HPDE6-E6E7 (cell line): ENCODE data around the gene DENND1B.
"Not testable (repeated sequence)": the region's sequence is repeated elsewhere in the genome, so short reads cannot be mapped to it uniquely, and the experiment has no call there.

Source experiments
- DNase-seq: peaks from one replicate; pipeline ENCODE4 v3.0.0; 2011; ENCODE audit warnings: missing footprints; ENCODE audit errors: extremely low spot score

Gene DENND1B

DNA sequence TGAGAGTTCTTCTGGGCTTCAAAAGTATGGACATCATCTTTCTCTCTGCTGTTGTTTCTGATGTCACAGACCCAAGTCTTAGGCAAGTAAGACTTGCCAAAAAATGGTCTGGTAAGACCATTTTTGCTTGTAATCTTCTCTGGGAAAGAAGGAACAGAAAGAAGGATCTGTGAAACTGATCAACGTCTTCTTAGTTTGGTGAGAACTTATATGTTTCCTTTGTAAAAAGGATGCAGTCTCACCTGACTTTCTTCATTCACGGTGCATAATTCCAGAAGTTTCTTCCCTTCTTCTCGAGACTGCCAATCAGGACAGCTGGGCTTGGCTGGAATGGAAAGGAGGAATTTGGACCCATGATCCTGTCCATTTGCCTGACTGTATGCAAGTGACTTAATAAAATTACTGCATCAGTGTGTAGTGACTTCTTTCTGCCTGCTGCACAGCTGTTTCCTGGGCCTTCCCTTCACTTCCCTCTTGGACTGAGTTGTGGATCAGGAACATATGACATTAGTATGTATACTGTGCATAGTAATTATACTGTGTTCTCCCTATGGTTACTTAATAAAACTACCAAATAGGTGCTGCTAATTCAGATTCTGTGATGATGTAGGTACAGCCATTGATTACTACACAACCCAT, 7.6 kb upstream of the DENND1B start:
- DNase-seq: no peak

DNA sequence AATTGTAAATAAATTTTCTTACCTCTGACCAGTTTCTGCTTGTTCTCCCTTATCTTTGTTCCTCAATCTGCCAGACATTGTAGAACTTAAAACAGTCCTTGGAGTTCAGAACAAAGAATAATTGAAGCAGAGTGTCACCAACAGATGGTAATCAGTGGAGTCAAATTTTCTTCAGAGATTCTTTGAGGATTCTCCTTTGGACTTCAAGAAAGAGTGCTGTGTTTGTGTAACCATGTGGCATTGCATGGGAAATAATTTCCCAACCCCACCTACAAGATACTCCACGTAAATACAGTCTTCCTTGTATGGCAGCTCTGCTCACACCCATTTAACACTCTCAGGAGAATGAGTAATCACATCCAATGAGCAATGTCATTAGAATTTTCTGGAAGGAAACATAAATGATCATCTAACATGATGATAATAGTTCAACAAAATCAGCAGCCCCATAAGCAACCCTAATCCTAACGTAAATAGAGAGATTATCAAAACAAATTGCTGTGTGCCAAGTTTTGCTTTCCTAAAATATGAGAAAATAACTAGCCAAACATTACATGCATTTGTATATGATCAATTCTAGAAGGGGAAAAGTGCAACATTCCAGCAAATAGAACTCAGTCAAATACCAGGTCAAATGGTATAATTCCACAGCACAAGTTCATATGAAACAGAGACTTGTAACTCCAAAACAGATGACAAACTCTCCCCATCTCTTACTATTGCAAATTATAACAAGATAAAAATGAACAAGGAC, 6.9 kb upstream of the DENND1B start:
- DNase-seq: peak; percentile 39

DNA sequence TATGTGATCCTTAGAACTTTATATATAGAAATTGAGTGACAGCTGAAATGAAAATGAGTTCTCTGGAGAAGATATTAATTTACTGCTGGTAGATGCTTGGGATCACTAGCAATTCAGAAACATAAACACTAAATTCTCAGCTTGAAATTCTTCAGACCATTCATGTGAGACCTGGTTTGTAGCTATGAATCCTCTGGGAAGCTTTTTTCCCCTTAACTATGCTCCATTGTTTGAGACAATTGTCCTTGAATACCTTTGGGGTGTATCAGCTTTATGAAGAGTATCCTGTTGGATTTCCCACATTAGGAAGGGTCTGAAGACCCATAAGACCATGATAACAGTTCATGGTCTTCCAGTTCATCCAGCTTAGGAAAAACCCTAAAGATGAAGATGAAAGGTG, 4.6 kb upstream of the DENND1B start:
- no peak for DNase-seq

DNA sequence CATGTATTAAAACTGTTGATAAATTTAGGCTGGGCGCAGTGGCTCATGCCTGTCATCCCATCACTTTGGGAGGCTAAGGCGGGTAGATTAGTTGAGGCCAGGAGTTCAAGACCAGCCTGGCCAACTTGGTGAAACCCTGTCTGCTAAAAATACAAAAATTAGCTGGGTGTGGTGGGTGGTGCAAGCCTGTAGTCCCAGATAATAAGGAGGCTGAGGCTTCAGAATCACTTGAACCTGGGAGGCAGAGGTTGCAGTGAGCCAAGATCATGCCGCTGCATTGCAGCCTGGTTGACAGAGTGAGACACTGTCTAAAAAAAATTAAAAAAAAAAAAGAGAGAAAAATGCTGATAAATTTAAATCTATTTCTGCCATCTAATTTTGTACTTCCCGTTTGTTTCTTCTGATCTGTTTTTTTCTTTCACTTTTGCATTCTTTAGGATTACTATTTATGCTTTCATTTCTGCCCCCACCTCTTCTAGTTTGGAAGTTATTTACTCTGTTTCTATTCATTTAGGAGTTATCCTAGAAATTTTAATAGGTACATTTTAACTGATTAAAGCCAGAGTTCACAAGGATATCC, 3.2 kb upstream of the DENND1B start:
- DNase-seq: no peak

DNA sequence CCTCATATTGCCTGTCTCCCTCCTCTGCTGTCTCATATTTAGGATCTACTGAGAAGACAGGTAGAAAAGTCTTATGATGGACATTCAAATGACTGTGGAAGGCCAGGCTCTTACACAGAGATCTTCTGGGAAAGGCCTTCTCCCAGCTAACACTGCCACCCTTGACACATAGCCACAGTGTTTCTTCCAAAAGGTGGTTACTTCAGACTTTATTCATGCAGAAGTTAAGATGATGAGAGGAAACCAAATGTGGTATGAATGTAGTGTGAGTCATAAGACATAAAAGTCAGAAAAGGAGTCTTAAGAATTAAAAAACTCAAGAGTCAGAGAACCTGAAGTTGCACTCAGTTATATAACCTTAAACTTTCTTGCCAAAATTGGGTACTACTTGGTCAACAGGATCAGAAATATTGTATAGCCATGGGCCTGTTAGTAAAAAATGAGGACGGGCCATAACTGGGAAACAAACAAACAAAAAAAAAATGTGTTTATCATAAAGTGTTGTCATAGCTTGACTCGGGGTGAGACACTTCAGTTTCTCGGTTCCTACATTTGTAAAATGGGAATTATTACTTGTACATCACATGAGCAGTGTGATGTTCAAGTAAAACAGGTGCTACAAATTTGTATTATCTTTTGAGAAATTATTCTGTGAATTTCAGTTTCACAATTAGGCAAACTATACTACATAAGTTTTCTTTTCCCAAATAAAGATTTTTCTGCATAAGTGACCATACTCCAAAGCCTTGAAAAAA, 1.2 kb upstream of the DENND1B start:
- DNase-seq: peak; percentile 6

DNA sequence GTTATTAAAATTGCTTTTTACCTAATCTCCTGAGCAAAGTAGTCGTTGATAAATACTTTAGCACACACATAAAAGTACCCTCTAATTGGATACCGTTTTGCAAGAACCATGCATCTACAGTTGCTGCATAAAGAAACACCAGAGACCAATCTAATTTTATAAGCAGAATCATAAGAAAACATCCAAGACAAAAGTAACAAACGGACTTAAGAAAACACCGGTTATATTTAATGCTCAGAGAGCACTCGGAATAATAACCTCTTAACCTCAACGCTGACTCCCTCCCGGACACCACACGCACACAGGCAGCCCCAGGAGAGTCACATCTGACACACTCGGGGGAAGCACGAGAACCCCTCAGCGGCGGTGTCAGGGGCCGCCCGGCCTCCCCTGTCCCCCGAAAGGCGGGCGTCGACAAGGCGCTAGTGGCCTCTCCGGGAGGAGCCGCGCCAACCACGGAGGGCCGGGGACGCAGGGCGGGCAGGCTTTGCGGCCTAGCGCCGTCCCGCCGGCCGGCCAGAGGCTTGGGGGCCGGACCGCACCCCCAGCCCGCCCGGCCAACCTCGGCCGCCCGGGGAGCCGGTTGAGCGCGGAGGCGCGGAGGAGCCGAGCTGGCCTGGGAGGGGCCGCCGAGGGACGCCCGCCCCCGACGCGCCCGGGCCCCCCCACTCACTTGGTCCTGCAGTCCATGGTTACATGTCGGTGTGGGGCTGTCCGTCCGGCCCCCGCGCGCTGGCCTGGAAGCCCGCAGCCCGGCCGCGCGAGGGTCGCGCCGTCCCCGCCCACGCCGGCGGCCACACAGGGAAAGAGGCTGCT, 606 bp downstream of the DENND1B start:
- DNase-seq: peak; percentile 11

DNA sequence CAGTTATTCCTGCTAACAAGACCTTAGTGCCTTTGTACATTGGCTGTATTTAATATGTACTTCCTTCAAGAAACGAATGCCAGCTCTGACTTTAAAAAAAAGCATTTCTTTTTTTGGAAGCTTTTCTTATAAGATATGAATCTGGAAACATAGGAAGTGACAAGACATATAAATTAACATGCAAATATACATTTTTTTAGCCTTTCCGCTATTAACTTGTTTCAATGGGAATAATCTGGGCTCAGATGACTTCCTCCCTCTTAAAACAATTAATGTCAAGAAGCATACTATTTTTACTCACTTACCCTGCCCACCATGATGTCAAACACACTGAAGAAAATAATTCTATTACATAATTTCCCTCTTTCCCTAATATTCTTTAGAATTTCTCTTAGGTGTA, 1.4 kb downstream of the DENND1B start:
- no peak for DNase-seq

DNA sequence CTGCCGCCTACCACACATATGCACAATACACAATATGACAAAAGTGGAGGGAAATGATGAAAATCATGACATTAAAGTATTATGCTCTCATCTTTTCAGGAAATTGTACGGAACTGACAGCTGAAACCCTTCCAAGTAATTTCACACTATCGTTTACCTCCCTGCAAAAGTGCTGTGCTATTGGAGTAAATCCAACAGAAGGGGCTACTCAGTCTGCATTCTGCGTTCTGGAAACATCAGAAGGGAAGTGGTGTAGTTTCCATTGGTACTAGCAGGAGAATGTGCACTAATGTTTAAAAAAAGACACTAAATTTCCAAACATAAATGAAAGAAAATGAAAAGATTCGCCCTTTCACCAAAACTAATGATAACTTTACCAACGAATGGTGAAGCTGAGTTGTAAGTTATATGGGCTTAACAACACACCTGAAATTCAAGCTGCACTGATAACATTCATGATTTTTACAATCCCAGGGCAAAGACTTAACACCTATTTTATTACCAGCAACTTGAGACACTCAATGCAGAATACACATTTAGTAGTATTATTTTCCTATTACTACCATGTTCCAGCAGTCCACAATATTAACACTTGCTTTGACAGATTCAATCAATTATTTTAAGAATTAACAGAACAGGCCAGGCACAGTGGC, 3.2 kb downstream of the DENND1B start:
- DNase-seq: no peak

DNA sequence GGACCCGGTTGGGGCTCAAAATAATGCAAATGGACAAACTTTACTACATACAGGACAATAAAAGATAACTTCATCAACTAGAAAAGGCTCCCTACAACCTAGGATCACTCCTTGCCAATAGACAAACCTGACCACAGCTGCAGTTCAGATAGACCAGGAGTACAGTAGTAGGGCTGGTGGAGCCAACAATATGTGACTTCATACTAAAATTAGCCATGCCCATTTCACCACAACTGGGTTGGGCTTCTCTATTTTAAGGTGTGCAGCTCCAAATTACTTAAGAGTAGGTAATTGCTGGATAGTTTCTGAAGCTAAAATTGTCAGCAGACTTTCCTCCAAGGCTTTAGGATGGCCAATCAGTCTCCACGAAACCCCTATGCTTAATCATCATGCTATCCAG, 3.9 kb downstream of the DENND1B start:
- DNase-seq: no peak

DNA sequence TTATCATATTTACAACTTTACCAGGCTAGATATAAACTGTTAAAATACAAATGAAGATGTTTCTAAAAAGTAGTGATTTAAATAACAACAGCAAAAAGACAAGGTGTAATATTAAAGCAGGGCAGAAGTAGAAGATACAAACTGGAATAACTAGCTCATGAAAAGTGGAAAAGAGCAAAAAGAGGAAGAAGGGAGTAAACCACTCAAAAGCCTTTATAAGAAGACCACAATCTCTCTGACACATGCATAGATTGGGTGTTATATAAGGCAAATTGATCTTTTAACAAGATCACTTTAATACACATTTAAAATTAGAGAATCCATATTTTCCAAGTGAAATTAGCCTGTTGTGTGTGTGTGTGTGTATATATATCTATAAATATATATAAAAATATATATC, 5.0 kb downstream of the DENND1B start:
- DNase-seq: no peak

DNA sequence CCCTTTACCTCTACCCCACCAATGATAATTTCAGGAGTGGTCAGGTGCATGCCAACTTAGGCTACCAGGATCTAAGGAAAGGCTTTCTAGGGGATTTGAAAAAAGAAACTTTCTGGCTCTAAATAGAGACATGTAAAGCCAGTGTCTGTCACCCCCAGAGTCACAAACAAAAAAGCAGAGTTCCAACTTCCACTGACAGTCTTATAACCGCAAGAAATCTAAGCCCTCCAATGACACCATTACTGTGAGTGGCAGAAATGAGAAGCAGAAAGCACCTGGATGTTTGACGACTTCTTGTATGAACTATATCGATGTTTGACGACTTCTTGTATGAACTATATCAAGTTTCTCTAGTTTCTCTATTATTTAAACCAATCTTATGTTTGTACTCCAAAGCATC, 6.0 kb downstream of the DENND1B start:
- no peak for DNase-seq

DNA sequence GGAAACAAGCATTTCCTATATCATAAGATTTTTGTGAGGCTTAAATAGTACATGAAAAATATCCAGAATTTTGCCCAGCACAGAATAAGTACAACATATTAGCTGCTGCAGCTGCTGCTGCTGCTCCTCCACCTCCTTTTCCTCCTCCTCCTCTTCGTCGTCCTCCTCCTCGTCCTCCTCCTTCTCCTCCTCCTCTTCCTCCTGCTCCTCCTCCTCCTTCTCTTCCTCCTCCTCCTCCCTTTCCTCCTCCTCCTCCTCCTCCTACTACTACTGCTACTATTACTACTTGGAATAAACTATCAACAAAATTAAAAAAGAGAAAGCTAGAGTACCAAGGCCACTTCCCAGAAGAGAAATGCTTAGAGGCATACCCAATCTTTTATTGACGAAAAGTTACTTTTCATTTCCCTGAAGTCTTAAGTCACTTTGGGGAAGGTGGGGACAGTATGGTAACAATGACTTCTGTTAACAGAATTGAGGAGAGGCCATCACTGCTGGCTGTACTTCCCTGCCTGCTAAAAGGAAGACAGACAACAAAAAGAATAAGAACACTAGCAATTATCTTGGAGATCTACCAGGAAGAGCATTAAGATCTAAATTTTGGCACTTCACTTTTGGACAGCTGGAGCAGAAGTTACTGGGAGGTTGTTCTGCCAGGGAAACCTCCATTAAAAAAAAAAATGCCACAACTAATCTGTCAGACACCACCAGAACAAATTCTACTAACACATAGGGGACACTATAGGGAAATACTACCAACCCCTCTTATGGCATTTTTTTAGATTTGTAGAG, 7.1 kb downstream of the DENND1B start:
- DNase-seq: no peak

DNA sequence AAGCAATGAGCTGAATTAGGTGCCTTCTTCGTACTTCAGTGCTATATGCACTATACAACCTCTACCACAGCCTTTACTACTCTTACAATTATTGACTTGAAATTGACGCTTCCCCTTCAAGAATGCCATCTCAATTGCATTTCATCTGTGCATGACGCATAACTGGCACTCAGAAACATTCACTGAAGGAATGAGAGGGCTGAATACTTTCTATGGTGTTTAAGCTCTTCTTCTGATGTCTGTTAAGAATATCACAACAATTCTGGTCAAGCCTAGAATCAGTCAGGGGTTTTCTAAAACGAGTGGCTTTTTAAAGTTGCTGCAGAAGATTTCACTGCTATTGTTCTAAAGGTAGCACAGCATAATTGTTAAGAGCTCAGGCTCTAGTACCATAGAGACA, 11.5 kb downstream of the DENND1B start:
- no peak for DNase-seq

DNA sequence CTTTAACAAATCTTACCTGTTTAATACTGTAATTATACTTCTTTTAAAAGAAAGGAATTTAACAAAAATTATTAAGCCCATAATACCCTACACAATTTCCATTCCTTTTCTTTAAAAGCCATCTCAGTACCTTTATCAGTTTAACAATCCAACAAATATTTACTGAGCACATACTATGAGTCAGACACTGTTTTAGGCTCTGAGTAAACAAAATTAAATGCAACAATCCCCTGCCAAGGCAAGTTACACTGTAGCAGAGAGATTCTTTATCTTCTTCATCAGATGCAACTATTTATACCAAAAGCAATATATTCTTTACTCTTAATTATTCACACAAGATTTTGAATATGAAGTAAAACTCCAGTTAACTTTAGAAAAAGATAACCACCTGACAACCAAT, 12.0 kb downstream of the DENND1B start:
- DNase-seq: no peak

DNA sequence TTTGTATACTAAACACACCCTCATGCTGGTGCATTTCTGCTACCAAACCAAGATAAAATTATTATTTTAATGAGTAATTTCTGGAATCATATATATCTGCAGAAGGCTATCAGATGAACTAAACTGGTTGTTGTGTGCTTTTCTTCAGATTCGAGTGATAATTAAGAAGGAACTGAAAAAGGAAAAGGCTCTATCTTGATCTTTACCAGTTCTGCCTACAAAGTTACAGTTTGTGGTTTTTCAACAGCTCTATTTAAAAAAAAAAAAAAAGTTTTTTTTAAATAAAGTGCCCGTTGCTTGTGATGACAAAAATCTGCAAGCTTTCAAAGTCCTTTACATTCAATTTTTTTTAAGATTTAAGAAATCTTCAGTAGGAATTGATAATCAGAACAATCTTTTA, 13.6 kb downstream of the DENND1B start:
- DNase-seq: no peak

DNA sequence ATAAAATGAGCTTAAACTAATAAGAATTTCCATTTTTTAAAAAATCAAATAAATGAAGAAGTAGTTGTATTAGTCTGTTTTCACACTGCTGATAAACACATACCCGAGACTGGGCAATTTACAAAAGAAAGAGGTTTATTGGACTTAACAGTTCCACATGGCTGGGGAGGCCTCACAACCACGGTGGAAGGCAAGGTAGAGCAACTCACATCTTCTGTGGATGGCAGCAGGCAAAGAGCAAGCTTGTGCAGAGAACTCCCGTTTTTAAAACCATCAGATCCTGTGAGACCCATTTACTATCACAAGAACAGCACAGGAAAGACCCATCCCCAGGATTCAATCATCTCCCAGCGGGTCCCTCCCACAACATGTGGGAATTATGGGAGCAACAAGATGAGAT, 19.7 kb downstream of the DENND1B start:
- not testable (repeated sequence) for DNase-seq

DNA sequence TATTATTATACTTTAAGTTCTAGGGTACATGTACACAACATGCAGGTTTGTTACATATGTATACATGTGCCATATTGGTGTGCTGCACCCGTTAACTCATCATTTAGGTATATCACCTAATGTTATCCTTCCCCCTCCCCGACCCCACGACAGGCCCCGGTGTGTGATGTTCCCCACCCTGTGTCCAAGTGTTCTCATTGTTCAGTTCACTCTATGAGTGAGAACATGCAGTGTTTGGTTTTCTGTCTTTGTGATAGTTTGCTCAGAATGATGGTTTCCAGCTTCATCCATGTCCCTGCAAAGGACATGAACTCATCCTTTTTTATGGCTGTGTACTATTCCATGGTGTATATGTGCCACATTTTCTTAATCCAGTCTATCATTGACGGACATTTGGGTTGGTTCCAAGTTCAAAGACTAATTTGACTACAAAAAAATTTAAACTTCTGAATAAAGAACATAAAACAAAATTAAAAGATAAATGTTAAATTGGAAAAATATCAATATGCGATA, 22.6 kb downstream of the DENND1B start:
- DNase-seq: not testable (repeated sequence)

DNA sequence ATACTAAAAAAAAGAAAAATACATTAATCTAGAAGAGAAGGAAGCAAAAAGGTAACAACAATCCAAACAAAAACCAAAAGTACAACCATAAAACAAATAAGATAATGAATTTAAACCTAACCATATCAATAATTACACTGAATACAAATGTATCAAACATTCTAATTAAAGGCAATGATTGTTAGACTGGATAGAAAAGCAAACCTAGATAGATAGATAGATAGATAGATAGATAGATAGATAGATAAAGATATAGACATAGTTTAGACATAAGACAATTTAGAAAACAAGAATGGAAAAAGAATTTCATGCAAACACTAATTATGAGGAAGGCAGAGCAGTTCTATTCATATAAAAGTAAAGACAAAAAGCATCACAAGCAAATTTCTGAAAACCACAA, 24.9 kb downstream of the DENND1B start:
- no peak for DNase-seq

DNA sequence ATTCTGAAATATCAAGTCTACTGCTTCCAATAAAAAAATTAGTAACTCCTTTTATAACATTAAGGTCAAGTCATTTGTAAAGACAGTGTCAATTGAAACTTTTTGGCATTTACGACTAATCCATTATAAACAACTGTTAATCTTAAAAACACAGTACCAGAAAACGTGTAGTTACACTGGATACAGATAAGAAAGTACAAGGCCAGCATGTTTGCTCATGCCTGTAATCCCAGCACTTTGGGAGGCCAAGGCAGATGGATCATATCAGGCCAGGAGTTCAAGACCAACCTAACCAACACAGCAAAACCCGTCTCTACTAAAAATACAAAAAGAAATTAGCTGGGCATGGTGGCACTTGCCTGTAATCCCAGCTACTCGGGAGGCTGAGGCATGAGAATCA, 29.4 kb downstream of the DENND1B start:
- no peak for DNase-seq

DNA sequence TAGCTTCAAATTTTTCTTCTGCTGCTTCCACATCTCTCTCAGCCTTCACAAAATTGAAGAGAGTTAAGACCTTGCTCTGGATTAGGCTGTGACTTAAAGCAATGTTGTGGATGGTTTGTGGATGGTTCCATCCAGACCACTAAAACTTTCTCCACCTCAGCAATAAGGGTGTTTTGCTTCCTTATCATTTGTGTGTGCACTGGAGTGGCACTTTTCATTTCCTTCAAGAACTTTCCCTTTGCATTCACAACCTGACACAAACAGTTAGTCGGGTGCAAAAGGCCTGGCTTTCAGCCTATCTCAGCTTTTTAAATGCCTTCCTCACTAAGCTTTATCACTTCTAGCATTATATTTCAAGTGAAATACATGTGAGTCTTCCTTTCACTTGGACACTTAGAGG, 30.3 kb downstream of the DENND1B start:
- no peak for DNase-seq
